ENCODE measurements around the gene CLTC.
"Not testable (repeated sequence)": the region's sequence is repeated elsewhere in the genome, so short reads cannot be mapped to it uniquely, and the experiment has no call there.

The CLTC gene

GRCh38 chr17:59619298-59620063 lies at the start of gene CLTC:
Gene CLTC (plus strand): TSS chr17:59619895. CDS start chr17:59620132, 237 bp downstream.
- peak; percentile 73 to 87 for DNase-seq (ENCODE audit: low read depth in 1 of 2, low spot score in 1 of 2)

GRCh38 chr17:59572301-59572924 lies 47.3 kb upstream of the CLTC start:
- no peak for DNase-seq (ENCODE audit: low read depth in 1 of 2, low spot score in 1 of 2)

GRCh38 chr17:59584168-59584567 lies 35.5 kb upstream of the CLTC start:
- not testable (repeated sequence) for DNase-seq (ENCODE audit: low read depth in 1 of 2, low spot score in 1 of 2)

- DNase-seq (ENCODE audit: low read depth in 1 of 2, low spot score in 1 of 2), result no peak
Observed at GRCh38 chr17:59600169-59600568, 19.5 kb upstream of the CLTC start.

- no peak for DNase-seq (ENCODE audit: low read depth in 1 of 2, low spot score in 1 of 2)
Observed at GRCh38 chr17:59601130-59601529, 18.6 kb upstream of the CLTC start.

- DNase-seq (ENCODE audit: low read depth in 1 of 2, low spot score in 1 of 2), result no peak
Observed at GRCh38 chr17:59607061-59607460, 12.6 kb upstream of the CLTC start.

GRCh38 chr17:59607817-59608403 lies 11.8 kb upstream of the CLTC start:
- DNase-seq (ENCODE audit: low read depth in 1 of 2, low spot score in 1 of 2), result no peak

- DNase-seq (ENCODE audit: low read depth in 1 of 2, low spot score in 1 of 2), result no peak
Observed at GRCh38 chr17:59611503-59611902, 8.2 kb upstream of the CLTC start.

GRCh38 chr17:59616253-59616920 lies 3.3 kb upstream of the CLTC start:
- DNase-seq (ENCODE audit: low read depth in 1 of 2, low spot score in 1 of 2), result no peak

- DNase-seq (ENCODE audit: low read depth in 1 of 2, low spot score in 1 of 2), result no peak
Observed at GRCh38 chr17:59617156-59617732, 2.5 kb upstream of the CLTC start.

GRCh38 chr17:59619035-59619297 lies 729 bp upstream of the CLTC start:
- DNase-seq (ENCODE audit: low read depth in 1 of 2, low spot score in 1 of 2), result no peak

GRCh38 chr17:59620064-59620359 lies 317 bp downstream of the CLTC start:
- DNase-seq (ENCODE audit: low read depth in 1 of 2, low spot score in 1 of 2), result no peak

GRCh38 chr17:59620518-59621259 lies 994 bp downstream of the CLTC start:
- DNase-seq (ENCODE audit: low read depth in 1 of 2, low spot score in 1 of 2), result peak; percentile 11 to 20

GRCh38 chr17:59621771-59622170 lies 2.1 kb downstream of the CLTC start:
- DNase-seq (ENCODE audit: low read depth in 1 of 2, low spot score in 1 of 2), result no peak

- DNase-seq (ENCODE audit: low read depth in 1 of 2, low spot score in 1 of 2), result no peak
Observed at GRCh38 chr17:59623151-59623550, 3.5 kb downstream of the CLTC start.

GRCh38 chr17:59626756-59627155 lies 7.1 kb downstream of the CLTC start:
- DNase-seq (ENCODE audit: low read depth in 1 of 2, low spot score in 1 of 2), result no peak

- no peak for DNase-seq (ENCODE audit: low read depth in 1 of 2, low spot score in 1 of 2)
Observed at GRCh38 chr17:59627274-59627673, 7.6 kb downstream of the CLTC start.

GRCh38 chr17:59627770-59628171 lies 8.1 kb downstream of the CLTC start:
- no peak for DNase-seq (ENCODE audit: low read depth in 1 of 2, low spot score in 1 of 2)

GRCh38 chr17:59629174-59629573 lies 9.5 kb downstream of the CLTC start:
- DNase-seq (ENCODE audit: low read depth in 1 of 2, low spot score in 1 of 2), result no peak

- DNase-seq (ENCODE audit: low read depth in 1 of 2, low spot score in 1 of 2), result no peak
Observed at GRCh38 chr17:59631276-59631675, 11.6 kb downstream of the CLTC start.

- DNase-seq (ENCODE audit: low read depth in 1 of 2, low spot score in 1 of 2), result no peak
Observed at GRCh38 chr17:59632398-59632797, 12.7 kb downstream of the CLTC start.
